Activated CD4-positive, alpha-beta T cell treated with anti-CD3 and anti-CD28 coated beads for 24 hours (primary cell): ENCODE data around the gene TRIOBP.
"Not testable (repeated sequence)": the region's sequence is repeated elsewhere in the genome, so short reads cannot be mapped to it uniquely, and the experiment has no call there.

Experiments
- DNase-seq, 2 donors: peaks; one replicate each; pipeline ENCODE4 v3.0.0-alpha.2; 2020; ENCODE audit warnings: low read depth in 2 of 2

Gene TRIOBP

GRCh38 chr22:37690407-37690806, 6.4 kb upstream of the TRIOBP start:
- DNase-seq: no peak

DNA sequence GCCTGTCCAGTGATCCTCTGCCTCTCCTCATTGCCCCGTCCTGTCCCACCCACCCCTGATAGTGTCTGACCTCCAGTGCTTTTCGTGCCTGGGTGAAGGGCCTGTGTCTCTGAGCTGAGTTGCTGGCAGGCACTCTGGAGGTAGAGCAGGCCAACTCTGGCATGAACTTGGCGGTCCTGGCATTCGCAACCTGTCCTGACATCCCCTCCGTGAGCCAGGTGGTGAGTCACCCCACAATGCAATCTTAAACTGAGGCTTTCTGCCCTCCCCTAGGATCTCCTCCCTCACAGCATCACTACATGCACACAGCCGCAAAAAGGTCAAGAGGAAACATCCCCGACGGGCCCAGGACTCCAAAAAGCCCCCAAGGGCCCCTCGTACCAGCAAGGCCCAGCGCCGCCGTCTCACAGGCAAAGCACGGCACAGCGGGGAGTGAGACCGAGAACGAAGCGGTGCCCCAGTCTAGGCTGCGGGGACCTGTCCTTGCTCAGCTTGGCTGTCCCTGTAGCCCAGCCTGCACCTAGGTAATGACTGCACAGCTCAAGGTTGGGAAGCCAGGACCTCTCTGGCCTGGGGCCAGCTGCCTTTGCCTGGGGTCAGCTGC, 5.8 kb upstream of the TRIOBP start:
- DNase-seq: no peak

DNA sequence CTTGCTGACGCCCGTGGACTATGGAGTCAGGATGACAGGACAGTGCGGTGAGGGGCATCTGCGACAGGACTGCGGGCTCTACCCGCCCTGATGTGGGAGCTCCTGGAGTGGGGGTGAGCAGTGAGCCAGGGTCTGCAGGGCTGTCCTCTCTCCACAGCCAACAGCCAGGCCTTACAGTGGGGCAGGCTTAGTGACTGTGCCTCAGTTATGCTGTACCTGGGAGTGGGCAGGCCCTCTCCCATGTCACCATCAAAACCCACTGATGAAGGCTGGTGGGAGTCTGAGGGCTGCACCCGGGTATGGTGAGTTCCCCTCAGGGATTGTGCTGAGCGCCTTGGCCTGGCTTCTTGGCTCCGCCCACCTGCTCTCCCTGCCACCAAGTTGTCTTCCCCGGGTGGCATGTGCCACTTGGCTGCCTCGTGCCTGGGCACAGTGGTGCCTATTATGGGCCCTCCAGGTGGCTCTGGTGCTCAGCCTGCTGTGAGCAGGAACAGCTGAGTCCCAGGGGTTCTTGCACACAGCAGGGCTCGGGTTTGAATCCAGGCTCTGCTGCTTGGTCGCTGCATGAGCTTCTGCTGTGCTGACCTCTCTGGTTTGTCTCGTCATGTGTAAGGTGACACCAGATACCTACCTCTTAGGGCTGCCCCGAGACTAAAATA, 4.1 kb upstream of the TRIOBP start:
- no peak for DNase-seq

GRCh38 chr22:37694131-37694530, 2.7 kb upstream of the TRIOBP start:
- DNase-seq: not testable (repeated sequence)

GRCh38 chr22:37696260-37696656, 590 bp upstream of the TRIOBP start:
- DNase-seq: not testable (repeated sequence)

DNA sequence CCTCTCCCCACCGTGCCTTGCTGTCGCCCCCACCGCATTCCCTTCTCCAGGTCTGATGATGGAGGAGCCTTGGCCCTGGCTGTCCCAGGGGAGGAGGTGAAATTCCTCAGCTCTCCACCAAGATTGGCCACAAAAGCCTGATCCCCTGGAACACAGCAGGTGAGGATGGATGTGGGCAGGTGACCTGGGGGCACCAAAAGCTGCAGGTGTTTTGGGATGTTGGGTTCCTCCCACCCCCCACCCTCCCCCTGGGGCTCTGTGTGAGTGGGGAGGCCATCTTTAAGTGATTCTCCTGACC, 639 bp downstream of the TRIOBP start:
- no peak for DNase-seq

GRCh38 chr22:37701141-37701786, 4.4 kb downstream of the TRIOBP start:
- no peak for DNase-seq

DNA sequence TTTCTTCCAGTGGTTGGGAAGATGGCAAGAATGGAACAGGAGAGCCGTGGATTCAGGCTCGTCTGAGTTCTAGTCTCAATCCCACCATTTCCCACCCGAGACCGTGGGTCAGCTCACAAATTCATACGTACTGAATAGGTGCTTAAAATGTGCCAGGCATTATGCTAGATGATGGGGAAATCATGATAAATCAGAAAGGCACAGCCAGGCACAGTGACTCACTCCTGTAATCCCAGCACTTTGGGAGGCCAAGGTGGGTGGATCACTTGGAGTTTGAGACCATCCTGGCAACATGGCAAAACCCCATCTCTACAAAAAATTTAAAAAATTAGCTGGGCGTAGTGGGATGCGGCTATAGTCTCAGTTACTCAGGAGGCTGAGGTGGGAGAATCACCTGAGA, 7.1 kb downstream of the TRIOBP start:
- DNase-seq: no peak

- no peak for DNase-seq
Observed at GRCh38 chr22:37704645-37705044, 7.8 kb downstream of the TRIOBP start.

DNA sequence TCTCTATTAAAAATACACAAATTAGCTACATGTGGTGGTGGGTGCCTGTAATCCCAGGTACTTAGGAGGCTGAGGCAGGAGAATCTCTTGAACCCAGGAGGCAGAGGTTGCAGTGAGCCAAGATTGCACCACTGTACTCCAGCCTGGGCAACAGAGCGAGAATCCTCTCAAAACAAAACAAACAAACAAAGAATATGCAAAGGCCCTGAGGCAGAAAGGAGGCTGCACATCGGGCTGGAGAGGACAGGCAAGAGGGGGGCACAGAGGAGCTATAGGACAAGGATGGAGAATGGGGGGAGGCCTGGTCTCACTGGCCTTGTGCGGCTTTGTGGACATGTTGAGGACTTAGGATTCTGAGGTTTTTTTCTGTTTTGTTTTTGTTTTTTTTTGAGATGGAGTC, 8.4 kb downstream of the TRIOBP start:
- DNase-seq: no peak

- no peak for DNase-seq
Observed at GRCh38 chr22:37708580-37709444, 12.0 kb downstream of the TRIOBP start.

- no peak for DNase-seq
Observed at GRCh38 chr22:37709445-37709765, 12.6 kb downstream of the TRIOBP start.

DNA sequence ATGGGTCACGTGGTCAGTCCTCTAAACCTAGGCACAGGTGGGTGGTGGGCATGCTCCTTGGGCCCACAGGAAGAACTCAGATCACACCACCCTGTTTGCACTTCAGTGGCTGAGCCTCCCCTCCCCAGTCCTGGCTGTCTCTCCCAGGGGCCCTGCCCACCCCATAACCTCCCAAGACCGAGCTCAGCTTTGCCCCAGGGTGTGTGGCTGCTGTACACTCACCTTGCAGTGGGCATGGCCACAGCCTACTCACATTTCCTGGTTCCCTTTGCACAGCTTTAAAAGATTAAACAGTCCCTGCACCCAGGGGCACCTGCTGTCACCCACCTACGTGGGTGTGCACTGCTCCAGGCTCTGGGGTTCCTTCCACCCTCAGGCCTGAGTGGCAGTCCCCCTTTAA, 13.8 kb downstream of the TRIOBP start:
- no peak for DNase-seq

DNA sequence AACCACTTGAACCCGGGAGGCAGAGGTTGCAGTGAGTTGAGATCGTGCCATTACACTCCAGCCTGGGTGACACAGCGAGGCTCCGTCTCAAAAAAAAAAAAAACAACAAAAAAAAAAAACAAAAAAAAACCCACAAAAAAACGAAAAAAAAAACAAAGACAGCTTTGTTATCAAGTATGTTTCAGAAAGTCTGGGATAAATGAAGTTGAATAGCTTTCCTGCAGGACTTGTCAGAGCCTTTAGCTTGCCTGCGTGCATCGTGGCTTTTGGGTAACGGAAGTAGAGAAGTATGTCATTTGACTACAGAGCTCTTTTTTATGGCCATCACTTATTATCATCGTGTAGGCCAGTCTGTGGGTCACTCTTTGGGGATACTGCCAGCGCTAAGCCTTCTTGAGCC, 14.6 kb downstream of the TRIOBP start:
- DNase-seq: no peak

GRCh38 chr22:37713761-37714160, 16.9 kb downstream of the TRIOBP start:
- DNase-seq: no peak

- no peak for DNase-seq
Observed at GRCh38 chr22:37714634-37715033, 17.8 kb downstream of the TRIOBP start.

DNA sequence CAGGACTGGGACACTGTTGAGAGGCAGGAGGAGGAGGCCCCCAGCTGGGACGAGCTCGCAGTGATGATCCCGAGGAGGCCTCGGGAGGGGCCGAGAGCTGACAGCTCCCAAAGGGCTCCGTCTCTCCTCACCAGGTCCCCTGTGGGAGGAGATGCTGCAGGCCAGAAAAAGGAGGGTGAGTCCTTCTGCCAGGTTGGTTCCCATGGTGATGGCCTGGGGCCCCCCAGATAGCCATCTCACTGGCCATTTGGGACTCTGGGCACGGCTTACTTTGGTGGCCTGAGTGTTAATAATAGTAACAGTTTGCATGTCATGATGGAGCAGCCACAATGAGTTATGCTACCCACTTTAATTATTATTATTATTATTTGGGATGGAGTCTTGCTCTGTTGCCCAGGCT, 18.9 kb downstream of the TRIOBP start:
- DNase-seq: no peak

DNA sequence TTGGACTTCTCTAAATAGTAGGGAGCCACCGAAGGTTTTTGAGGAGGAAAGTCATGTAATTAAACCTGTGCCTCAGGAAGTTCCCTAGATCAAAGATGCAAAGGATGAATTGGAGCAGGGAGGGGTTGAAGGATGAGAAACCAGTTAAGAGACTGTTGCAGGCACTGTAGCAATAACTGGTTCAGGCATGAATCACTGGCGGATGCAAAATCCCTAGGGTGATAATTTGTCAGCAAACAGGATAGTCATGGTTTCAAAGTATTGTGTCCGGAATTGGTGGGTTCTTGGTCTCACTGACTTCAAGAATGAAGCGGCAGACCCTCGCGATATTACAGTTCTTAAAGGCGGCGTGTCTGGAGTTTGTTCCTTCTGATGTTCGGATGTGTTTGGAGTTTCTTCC, 19.9 kb downstream of the TRIOBP start:
- no peak for DNase-seq

GRCh38 chr22:37717235-37717634, 20.4 kb downstream of the TRIOBP start:
- DNase-seq: not testable (repeated sequence)

DNA sequence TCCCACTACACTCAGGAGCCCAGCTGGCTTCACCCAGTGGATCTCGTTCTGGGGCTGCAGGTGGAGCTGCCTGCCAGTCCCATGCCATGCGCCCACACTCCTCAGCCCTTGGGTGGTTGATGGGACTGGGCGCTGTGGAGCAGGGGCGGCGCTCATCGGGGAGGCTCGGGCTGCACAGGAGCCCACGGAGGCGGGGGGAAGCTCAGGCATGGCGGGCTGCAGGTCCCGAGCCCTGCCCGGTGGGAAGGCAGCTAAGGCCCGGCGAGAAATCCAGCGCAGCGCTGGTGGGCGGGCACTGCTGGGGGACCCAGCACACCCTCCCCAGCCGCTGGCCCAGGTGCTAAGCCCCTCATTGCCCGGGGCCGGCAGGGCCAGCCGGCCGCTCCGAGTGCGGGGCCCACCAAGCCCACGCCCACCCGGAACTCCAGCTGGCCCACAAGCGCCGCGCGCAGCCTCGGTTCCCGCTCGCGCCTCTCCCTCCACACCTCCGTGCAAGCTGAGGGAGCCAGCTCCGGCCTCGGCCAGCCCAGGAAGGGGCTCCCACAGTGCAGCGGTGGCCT, 21.0 kb downstream of the TRIOBP start:
- DNase-seq: not testable (repeated sequence)

GRCh38 chr22:37725551-37726240, 28.8 kb downstream of the TRIOBP start:
- no peak for DNase-seq
